Large intestine (tissue), 3 donors: ENCODE data around the gene CLSTN3. TPM values are rescaled to one million over a fixed set of nuclear protein-coding genes. Genes with fewer than 3 reads are reported as not detected.

Experiments
- DNase-seq, 2 donors: peaks; one replicate each; pipeline versions ENCODE4 v3.0.0 to v3.0.0-alpha.2; 2013
- H3K27ac ChIP-seq: one replicate; pipeline ENCODE4 v1.5.1; 2013; ENCODE audit warnings: low read length
- H3K27me3 ChIP-seq: 2 replicates; pipeline ENCODE4 v1.6.1; 2013; ENCODE audit warnings: low read length; ENCODE audit not compliant: control insufficient read depth, insufficient read depth
- H3K36me3 ChIP-seq: 2 replicates; pipeline ENCODE4 v1.6.1; 2013; ENCODE audit warnings: low read length; ENCODE audit not compliant: control insufficient read depth, insufficient read depth
- H3K4me1 ChIP-seq: one replicate; pipeline ENCODE4 v1.6.1; 2013; ENCODE audit warnings: low read length; ENCODE audit not compliant: control insufficient read depth, insufficient read depth
- H3K4me3 ChIP-seq: one replicate; pipeline ENCODE4 v1.5.1; 2013; ENCODE audit warnings: low read length
- H3K9me3 ChIP-seq: one replicate; pipeline ENCODE4 v1.6.1; 2013; ENCODE audit warnings: mild to moderate bottlenecking, low read depth, low read length, moderate library complexity; ENCODE audit not compliant: control insufficient read depth
- WGBS: methylation state at CpG from one replicate; pipeline ENCODE4 v1.1.5; 2013; ENCODE audit warnings: low lambda C conversion rate; ENCODE audit not compliant: insufficient coverage; 5-methylcytosine and 5-hydroxymethylcytosine counted together
- polyA plus RNA-seq: library from polyadenylated mRNA; unstranded; fragments of 120-200 nt; gene quantifications from one replicate; pipeline ENCODE4 v1.2.1, GENCODE V29; 2013

CLSTN3 gene
- polyA plus RNA-seq, 1 donor, result 71.7 TPM

DNA sequence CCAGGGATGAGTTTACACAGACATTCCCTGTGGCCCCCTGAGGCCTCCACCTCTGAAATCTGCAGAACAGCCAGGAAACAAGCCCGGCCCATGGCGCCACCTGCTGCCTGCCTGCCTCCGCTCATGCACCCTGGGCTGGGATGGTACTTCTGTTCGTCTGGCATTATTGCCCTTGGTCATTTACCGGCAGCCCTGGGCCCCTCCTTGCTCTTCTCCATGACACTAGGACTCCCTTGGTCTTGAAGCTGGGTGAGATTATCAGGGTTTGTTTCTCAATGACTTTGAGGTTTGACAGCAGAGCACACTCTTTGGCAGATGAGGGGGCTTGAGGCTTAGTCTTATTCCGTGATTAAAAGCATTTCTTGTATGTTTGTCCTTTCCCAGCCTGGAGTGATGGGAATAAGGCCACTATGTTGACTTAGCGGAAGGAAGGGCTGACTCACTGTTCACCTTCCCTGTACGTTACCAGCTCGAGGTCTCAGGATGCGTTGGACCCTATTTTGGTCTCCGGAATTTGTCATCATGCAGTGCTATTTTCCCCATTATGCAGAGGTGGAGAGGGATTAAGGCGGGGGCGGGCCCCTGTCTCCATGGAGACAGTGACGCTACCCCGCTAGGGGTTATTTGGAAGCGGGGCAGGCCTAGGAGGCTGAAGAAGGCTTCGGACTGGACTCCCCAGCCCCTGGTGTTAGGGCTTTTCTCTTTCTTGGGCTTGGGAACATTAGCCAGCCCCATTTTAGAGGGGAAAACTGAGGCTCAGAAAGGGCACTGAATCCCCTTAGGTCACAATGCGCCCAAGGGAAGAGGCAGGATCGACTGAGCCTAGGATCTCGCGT lies 58.6 kb downstream of the CLSTN3 start:
- H3K9me3 ChIP-seq, result no peaks in the 10 kb centered on the region
- peak; percentile 67 to 76 for DNase-seq
- H3K36me3 ChIP-seq, result peaks cover 18% of the 10 kb centered on the region
- no peaks in the 10 kb centered on the region for H3K27me3 ChIP-seq
- peak overlapping the region; percentile 93 for H3K4me3 ChIP-seq
- WGBS, result no CpG with 5 or more reads among the region's 21 CpGs
- peaks cover 16% of the 10 kb centered on the region for H3K4me1 ChIP-seq
- peak overlapping the region; percentile 37 for H3K27ac ChIP-seq

DNA sequence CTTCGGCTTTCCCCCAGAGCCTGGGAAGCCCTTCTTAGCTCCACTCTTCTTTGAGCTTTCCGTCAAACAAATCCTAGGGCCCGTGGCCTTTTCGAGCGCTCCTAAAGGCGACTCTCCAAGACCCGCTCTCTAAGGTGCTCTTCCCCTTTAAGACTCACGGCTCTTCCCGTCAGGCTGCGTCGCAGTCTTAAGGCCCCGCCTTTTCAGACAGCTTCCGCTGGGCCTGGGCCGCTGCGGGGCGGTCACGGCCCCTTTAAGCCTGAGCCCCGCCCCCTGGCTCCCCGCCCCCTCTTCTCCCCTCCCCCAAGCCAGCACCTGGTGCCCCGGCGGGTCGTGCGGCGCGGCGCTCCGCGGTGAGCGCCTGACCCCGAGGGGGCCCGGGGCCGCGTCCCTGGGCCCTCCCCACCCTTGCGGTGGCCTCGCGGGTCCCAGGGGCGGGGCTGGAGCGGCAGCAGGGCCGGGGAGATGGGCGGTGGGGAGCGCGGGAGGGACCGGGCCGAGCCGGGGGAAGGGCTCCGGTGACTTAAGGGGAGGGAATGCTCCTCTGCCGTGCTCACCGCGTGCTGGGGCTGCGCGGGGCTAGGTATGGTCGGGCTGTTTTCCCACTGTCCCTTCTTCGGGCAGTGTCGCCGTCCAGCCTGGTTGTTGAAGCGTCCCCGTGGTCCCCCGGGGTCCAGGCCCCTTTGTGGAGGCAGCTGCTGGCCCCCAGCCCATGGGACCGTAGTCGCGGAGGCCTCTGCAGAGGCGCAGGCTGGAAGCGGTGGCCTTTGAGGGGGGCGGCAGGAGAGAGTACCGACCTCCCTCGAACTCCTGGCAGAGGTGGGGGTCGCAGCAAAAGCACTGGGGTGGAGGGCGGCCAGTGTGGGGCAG lies 59.5 kb downstream of the CLSTN3 start, which contains the start of gene PEX5:
PEX5 (plus strand) TSS at position 289 of the 870 bp plus-strand sequence. CDS start 692 bp downstream, outside the sequence.
- Histone ChIP-seq H3K27ac (peak within 1 kb of the TSS; percentile 37), H3K4me1 (peaks cover 16% of the 10 kb centered on the region), H3K36me3 (peaks cover 18% of the 10 kb centered on the region), H3K4me3 (peak within 1 kb of the TSS; percentile 93), H3K9me3 (no peaks in the 10 kb centered on the region), H3K27me3 (no peaks in the 10 kb centered on the region)
- WGBS, result no CpG with 5 or more reads among the region's 68 CpGs
- DNase-seq, result peak; percentile 92 to 93

DNA sequence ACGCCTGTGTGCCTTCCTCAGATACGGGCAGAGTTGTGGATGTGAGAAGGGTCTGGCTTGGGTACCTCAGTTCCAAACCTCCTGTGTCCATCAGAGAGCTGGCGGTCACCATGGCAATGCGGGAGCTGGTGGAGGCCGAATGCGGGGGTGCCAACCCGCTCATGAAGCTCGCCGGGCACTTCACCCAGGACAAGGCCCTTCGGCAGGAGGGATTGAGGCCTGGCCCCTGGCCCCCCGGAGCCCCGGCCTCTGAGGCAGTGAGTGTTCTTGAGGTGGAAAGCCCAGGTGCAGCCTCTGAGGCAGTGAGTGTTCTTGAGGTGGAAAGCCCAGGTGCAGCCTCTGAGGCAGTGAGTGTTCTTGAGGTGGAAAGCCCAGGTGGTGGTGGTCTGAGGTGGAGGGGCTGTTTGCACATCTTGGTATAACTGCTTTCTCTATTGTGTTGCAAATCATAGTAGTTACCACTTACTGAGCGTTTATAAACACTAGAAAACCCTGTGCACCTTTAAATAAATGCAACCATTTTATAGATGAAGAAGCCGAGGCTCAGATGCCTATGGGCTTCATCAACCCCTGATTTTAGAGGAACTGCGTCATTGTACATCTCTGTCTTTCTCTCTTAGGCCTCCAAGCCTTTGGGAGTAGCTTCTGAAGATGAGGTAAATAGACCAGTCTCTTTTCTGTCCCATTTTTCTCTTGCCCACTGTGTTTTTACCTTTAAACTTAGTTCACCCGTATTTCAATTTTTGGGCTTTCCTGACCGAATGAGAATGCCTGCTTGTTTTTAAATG lies 60.3 kb downstream of the CLSTN3 start:
- Histone ChIP-seq H3K27ac (peak overlapping the region; percentile 12), H3K4me3 (peak overlapping the region; percentile 93), H3K9me3 (no peaks in the 10 kb centered on the region), H3K4me1 (peaks cover 16% of the 10 kb centered on the region), H3K27me3 (no peaks in the 10 kb centered on the region), H3K36me3 (peaks cover 18% of the 10 kb centered on the region)
- WGBS, result no CpG with 5 or more reads among the region's 17 CpGs
- peak in 1 of 2 donors; percentile 24 for DNase-seq

DNA sequence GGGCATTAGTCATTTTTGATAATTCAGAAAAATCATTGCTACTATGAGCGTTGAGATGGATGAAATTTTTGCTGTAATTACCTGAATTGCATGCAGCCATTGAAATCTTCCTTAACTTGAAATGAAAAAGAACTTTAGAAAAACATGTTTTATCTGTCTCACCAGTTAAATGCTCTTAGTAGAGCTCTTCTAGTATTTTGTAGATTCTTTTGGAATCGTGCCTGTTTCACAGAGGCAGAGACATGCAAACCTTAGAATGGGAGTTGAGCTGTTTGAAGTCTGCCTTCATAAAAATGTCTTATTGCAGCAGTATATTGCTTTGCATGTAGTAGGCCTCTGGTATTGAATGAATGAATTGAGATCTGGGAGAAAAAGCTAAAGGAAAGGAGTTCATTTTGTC lies 63.5 kb downstream of the CLSTN3 start:
- no peaks in the 10 kb centered on the region for H3K9me3 ChIP-seq
- no peak overlapping the region for H3K27ac ChIP-seq
- H3K4me3 ChIP-seq, result no peak overlapping the region
- no CpG with 5 or more reads among the region's 2 CpGs for WGBS
- peaks cover 20% of the 10 kb centered on the region for H3K36me3 ChIP-seq
- peaks cover 20% of the 10 kb centered on the region for H3K4me1 ChIP-seq
- no peaks in the 10 kb centered on the region for H3K27me3 ChIP-seq
- no peak for DNase-seq

DNA sequence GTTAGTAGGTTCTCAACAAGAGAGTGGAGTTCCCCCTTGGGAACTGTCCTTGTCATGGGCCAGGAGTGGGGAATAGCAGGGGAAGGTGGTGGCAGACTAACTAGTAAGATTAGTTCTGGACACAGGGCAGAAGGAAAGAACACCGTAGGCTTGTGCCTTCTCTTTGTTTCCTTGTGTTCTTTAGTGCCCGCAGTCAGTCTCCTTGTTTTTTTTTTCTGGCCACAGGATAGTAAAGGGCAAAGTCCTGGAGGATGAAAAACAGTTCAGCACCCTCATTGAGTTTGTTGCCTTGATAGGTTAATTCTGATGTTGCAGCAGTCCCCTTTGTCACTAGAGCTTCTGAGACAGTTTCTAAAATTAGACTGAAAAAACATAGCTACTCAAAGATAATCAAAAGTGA lies 67.7 kb downstream of the CLSTN3 start:
- peaks cover 3% of the 10 kb centered on the region for H3K9me3 ChIP-seq
- peaks cover 13% of the 10 kb centered on the region for H3K4me1 ChIP-seq
- no peaks in the 10 kb centered on the region for H3K27me3 ChIP-seq
- peaks cover 27% of the 10 kb centered on the region for H3K36me3 ChIP-seq
- WGBS, result 20% methylated on average over 1 of the region's 2 CpGs
- H3K4me3 ChIP-seq, result peak overlapping the region; percentile 27
- peak overlapping the region; percentile 88 for H3K27ac ChIP-seq
- DNase-seq, result peak; percentile 47 to 80

DNA sequence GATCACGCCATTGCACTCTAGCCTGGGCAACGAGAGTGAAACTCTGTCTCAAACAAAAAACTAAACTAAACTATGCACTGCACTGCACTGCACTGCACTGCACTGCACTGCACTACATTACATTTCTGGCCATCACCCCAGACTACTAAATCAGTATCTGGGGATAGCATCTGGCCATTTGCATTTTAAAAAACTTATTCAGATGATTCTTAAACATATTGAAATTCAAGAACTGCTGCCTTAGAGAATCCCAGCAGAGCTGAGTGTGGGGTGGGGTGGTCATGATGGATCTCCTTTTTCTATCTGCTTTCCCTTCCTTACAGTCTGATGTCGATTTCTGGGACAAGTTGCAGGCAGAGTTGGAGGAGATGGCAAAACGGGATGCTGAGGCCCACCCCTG lies 72.9 kb downstream of the CLSTN3 start:
- WGBS, result no CpG with 5 or more reads among the region's 4 CpGs
- H3K9me3 ChIP-seq, result peaks cover 3% of the 10 kb centered on the region
- H3K27ac ChIP-seq, result no peak overlapping the region
- H3K4me3 ChIP-seq, result no peak overlapping the region
- peaks cover 6% of the 10 kb centered on the region for H3K4me1 ChIP-seq
- no peak for DNase-seq
- peaks cover 54% of the 10 kb centered on the region for H3K36me3 ChIP-seq
- H3K27me3 ChIP-seq, result no peaks in the 10 kb centered on the region

DNA sequence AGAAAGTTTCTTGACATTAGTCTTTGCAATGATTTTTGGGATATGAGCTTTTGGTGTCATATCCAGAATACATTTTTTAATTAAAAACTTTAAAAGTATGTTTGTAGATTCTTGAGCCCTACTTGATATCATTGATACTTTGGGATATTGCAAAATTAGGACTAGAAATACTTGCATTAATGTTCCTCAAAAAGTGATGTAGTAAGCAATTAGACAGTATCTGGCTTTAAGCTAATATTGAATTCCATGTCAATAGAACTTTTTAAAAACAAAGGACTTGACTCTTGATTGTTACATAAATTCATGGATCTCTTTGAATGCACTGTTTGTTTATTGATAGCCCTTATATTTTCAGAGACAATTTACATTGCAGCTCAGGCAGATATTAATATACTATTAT lies 74.9 kb downstream of the CLSTN3 start:
- Histone ChIP-seq H3K4me1 (no peaks in the 10 kb centered on the region), H3K9me3 (peaks cover 8% of the 10 kb centered on the region), H3K4me3 (no peak overlapping the region), H3K36me3 (peaks cover 69% of the 10 kb centered on the region), H3K27me3 (no peaks in the 10 kb centered on the region), H3K27ac (no peak overlapping the region)
- DNase-seq, result no peak

DNA sequence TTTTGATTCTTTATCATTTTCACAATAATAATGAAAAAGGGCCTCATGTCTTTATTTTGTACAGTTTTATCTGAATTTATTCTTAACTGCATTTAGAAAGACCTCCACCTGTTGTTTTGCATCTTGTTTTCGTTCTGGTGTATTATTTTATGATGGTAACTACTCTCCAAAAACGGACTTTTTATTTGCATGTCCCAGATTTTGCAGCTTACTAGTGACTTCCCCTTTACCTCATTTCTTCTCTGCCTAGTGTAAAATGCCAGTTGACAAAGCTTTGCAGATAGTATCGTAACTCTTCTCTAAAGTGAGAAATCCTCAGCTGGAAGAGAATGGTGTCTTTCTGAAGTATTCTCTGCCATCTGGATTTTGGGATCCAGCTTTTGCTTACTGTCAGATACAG lies 76.5 kb downstream of the CLSTN3 start:
- peaks cover 79% of the 10 kb centered on the region for H3K36me3 ChIP-seq

DNA sequence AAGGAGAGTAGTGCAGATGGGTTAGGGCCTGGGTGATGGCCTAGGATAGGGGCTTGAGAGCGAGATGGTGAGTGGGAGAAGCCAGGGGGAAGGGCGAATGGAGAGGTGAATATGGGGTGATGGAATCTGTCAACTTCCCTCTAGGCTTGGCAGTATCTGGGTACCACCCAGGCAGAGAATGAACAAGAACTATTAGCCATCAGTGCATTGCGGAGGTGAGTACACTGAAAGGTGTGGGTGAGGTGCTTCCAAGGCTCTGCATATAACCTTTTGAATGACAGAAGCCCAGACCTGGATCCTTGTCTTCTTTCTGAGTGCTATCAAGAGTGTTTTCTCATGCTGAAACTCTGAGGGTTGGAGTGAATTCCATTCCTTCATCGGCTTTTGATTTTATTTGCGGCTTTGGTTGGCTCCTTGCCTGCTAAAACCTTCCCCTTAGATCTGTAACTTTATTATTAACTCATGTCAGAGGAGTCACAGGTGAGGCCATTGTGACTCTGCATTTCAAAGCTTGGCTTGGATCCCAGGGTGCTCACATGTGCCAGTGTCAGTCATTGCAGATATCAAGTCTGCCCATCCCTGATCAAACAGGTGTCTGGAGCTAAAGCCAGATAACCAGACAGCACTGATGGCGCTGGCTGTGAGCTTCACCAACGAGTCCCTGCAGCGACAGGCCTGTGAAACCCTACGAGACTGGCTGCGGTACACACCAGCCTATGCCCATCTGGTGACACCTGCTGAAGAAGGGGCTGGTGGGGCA lies 77.9 kb downstream of the CLSTN3 start:
- Histone ChIP-seq H3K4me3 (no peak overlapping the region), H3K9me3 (peaks cover 5% of the 10 kb centered on the region), H3K36me3 (peaks cover 69% of the 10 kb centered on the region), H3K27ac (no peak overlapping the region), H3K27me3 (no peaks in the 10 kb centered on the region), H3K4me1 (no peaks in the 10 kb centered on the region)
- DNase-seq, result no peak
- 100% methylated on average over 2 of the region's 10 CpGs for WGBS

More for the DNA sequence above, 76.5 kb downstream of the CLSTN3 start:
- WGBS, result 100% methylated on average over 2 of the region's 3 CpGs
- Histone ChIP-seq H3K27ac (no peak overlapping the region), H3K4me3 (no peak overlapping the region), H3K9me3 (peaks cover 5% of the 10 kb centered on the region), H3K27me3 (no peaks in the 10 kb centered on the region), H3K4me1 (no peaks in the 10 kb centered on the region)
- DNase-seq, result no peak
